HG03095 (cell line): ENCODE results near the gene KLHL29.

Experiments
- ATAC-seq: cut with Tn5 transposase; IDR thresholded peaks from one replicate; pipeline ENCODE4 v1.9.1; 2021; ENCODE audit warnings: moderate library complexity; ENCODE audit not compliant: unreplicated experiment

The KLHL29 gene

GRCh38 chr2:23489471-23490322 lies 104.7 kb downstream of the KLHL29 start:
- no peak for ATAC-seq

DNA sequence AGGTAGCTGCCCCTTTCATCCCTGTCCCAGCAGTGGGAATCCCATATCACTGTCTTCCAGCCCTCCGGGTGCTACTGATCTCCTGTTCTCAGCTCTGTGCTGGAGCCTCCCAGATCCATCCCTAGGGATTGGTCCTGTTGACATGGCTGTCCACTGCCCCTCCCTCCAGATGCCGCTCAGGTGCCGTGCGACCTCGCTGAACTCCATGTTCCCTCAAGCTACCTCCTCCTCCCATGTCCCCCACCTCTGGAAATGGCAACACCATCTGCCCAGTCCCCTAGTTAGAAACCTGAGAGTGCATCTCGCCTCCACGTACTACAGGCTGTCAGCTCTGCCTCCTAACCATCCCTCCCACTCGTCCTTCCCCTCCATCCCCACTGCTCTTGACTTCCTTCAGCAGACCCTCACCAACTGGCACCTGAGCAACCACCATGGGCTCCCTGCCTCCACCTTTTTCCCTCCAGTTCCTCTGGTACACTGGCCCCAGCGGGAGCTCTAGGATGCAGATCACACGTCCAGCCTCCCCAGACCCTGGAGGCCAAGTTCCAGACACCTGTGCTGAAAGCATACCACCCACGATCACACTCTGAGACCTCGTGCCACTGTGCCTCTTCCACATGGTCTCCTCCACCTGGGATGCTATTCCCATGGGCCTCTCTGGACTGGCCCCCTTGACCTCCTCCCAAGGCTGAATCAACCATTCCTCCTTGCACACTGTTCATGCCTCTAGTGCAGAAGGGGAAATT lies 106.8 kb downstream of the KLHL29 start:
- ATAC-seq, result no peak

- no peak for ATAC-seq
Measured at GRCh38 chr2:23492337-23492675, 107.3 kb downstream of the KLHL29 start.

DNA sequence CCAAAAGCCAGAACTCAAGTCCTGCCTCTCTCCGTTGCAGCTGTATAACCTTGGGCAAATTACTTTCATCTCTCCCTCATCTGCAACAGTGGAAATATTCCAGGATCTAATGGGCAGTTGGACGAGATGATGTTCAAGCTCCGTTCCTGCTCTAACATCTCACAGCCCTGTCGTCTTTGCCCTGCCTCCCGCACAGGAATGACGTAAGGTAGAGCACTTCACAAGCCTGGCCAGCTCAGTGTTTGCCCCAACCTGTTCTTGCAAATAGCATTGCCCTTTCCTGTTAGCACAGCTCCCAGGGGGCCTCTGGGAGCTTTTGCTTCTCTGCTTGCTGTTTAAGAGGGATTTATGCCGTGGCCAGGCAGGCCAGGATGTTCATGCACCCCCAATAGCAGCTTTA lies 107.9 kb downstream of the KLHL29 start:
- ATAC-seq, result no peak

GRCh38 chr2:23493846-23494245 lies 108.9 kb downstream of the KLHL29 start:
- no peak for ATAC-seq

DNA sequence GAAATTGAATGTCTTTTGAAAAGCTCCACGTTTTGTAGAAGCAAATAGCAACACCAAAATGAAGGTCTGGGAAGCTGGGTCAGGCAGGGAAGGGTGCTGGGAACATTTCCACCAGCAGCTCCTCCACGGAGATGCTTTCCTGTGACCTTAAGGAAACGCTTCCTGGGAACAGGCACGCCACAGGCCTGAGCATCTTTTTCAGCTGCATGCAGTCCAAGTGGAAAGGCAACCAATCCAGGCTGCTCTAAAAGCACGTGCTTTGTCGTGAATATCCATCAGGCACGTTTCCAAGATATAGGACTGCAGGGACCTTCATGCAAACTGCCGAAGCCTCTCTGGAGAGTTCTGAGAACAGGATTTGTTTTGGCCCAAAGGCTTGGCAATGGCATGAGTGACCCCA lies 109.3 kb downstream of the KLHL29 start:
- ATAC-seq, result no peak

DNA sequence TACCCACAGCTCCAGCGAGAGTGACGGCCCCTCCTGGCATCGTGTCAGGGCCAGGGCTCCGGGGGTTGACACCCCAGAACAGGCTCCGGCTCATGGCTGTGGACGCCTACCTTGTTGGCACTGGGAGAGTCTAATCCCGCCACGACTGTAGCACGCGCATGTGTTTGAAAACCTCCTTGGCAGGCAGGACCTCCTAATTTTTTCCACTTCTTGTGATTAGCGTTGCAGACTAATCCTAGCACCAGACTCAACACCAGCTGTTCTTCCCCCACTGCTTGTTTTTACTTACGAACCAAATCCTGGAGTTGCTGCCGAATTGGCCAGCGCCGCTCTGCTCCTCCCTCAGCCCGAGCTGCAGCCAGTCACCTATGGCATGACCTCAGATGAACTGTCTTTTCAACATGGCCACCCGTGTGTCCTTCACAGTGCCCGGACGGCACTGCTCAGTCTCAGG lies 110.7 kb downstream of the KLHL29 start:
- no peak for ATAC-seq

- no peak for ATAC-seq
Measured at GRCh38 chr2:23496456-23496855, 111.5 kb downstream of the KLHL29 start.

- no peak for ATAC-seq
Measured at GRCh38 chr2:23497063-23497462, 112.1 kb downstream of the KLHL29 start.

DNA sequence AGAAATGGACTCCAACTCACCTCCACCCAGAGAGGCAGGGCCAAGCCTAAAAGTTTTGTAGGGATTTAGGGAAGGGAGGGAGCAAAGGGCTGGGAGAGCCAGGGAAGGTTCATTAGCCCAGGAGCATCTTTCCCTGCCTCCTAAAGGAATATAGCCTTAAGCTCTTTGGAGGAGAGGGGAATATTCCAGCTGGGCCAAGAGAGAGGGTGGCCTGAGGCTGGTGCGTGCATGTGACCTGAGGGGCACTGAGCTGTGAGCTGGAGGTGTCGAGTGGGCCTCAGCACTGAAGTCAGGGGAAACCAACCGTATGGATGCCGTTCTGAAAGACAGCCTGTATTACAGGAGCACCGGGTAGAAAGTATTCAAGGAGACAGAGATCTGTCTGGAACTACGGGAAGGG lies 112.6 kb downstream of the KLHL29 start:
- no peak for ATAC-seq

GRCh38 chr2:23498943-23499342 lies 114.0 kb downstream of the KLHL29 start:
- no peak for ATAC-seq

GRCh38 chr2:23499439-23499838 lies 114.5 kb downstream of the KLHL29 start:
- no peak for ATAC-seq

DNA sequence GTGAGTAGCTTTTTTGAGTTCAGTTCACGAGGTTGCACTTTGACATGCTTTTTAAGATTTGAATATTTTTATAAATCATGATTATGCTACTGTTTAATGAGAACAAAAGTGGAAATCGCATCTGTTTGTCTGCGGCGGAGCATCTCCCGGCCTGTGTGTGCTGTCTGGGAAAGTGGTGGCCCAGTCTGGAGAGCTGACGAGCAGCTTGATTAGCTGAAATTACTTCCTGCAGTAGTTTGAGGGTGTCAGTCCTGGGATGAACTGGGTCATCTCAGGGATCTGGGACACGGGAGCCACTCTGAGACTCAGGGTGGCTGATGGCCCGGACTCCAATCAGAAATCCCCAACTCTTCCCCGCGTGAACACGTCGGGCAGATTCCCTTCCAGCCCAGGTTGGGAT lies 115.9 kb downstream of the KLHL29 start:
- no peak for ATAC-seq

DNA sequence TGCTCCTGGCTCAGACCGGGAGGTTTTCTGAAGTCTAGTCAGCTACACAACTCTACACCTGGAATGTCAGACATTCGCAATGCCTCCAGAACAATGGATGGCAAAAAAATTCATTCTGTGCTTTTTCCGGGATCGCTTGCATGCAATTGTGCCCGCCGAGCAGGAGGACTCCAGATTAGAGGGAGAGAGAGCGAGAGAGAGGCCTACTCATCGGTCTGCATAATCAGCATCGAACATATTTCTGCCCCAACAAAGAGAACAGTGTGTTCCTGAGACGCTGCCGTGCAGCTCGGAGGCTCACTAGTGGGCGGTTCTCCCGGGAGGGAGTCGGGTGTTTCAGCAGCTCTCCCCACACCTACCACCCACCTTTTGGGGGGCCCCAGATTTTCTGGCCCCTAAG lies 117.1 kb downstream of the KLHL29 start:
- no peak for ATAC-seq

DNA sequence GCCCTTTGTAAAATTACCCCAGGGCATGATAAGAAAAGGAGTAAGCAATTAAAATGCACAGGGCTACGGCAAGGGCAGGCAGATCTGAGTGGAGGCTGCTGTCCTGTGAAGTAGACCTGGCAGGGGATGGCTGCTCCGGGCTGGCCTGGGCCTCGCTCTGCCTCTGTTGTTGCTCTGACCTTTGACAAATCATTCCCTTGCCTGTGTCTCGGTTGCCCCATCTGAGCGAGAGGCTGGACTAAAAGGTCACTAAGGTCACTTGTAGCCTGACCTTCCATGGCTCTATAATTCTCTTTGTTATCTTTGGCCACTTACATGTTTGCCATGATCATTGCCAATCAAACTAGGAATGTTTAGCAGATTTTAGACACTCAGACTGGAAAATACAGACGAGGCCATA lies 118.1 kb downstream of the KLHL29 start:
- ATAC-seq, result no peak

DNA sequence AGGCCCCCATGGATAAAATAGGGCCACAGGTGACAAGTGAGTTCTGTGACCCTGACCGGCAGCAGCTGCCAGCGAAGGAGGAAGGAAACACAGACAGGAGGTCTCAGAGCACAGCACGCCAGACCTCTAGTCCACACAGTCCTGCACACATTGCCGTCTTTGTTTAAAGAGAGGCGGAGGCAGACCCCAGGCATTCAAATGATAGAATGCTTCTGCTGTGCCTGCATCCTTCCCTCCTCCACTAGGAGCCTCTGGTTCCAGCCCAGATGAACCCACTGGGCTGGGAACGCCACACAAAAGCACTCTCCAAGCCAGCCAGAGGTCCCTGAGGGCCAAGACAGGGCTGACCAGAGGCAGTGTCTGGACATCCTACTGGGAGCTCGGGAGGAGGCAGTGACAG lies 118.7 kb downstream of the KLHL29 start:
- no peak for ATAC-seq

DNA sequence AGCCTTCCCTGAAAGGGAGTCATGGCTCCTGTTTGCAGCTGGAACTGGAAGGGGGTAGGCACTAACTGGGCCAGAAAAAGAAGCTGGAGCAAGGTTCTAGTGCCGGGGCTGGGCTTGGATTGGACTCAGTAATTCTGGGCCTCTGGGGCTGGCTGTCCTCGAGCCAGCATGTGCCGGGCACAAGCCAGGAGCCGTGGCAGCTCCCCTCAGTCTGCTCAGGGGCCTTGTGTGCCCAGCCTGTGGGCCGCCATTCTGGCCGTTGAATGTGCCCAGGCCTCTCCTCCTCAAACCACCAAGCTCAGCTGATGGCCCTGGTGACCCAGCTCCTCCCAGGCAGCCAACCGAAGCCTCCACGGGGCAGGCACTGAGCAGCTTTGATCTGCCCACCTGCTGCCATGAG lies 119.6 kb downstream of the KLHL29 start:
- ATAC-seq, result no peak

DNA sequence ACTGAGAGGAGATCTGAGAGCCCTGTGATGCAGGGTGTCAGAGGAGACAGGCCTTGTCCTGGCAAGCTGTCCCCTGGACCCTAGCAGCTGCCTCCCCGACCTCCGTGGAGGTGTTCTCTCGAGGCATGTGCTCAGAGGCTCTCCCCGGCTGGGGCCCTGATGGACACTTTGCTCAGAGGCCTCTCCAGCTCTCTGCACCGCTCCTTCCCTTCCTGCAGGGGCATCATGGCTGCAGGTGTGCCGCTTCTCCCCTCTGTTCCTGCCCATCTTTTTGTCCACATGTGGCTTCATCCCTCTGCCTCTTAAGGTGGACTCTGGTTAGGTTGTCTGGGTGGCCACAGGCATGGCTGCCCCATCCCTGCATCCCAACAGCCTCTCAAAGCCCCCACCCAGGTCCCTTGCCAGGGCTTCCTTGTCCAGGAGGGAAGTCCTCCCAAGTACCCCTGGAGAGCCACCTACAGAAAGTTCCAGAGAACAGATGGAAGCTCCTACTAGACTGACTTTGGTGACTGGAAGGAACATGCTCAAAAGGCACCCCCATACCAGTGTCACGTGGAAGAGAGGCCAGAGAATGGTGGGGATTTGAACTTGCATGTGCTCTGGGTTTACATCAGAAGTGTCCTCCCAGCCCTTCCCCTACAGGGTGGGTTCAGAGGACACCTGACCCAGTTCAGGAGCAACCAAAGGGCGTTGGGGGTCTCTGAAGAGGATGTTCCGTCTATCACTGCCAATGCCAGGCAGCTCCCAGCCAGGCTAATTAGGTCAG lies 120.4 kb downstream of the KLHL29 start:
- no peak for ATAC-seq

DNA sequence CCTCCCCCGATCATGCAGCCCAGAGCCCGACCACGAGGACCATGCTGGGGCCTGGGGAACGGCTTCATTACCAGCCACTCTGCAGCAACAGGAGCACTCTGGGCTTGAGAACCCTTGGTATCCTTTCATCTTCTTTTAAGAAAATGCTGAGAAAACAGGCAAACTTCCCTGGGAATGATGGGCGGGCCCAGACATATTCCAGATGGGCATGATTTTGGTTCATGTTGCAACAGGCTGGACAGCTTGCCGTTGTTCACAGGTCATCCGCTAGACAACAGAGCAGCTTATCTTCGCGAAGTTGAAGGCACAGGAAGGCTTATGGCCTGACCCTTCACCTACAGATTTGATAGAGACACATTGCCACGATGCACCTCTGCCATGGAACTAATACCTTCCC lies 121.0 kb downstream of the KLHL29 start:
- no peak for ATAC-seq

DNA sequence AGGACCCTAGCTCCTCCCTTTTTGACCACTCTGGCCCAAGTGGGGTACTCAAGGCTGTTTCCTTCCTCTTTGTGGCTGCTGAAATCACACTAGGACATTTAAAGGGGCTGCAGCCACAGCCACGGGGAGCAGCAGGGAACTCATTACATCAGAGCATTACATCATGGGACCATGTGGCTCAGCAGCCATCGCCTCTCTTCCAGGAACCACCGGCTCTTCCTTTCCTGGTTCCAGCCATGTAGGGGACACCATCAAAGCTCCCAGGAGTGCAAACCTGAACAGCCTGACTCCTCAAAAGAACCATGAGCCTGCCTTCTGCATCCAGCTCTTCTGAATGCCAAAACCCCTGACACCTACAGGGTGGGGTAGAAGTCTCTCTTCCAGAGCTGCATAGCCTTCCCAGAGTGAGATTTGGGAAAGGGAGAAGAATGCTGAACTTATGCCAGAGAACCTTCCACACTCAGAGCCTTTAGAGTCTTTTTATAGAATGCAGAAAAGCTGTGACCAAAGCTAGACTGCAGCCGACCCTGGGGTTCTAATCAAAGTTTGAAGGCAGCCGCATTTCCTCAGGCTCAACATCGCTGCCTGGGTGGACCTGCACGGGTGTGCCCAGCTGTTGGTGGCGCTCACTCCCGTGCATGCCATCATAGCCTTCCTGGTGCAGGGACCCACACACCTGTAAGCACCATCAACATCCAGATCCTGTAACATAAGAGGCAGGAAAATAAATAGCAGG lies 121.7 kb downstream of the KLHL29 start:
- no peak for ATAC-seq
